HG02571 (cell line): ENCODE measurements around the gene IL16.

Experiments used
- ATAC-seq: cut with Tn5 transposase; IDR thresholded peaks from one replicate; pipeline ENCODE4 v1.9.1; 2021; ENCODE audit warnings: mild to moderate bottlenecking, moderate library complexity; ENCODE audit not compliant: unreplicated experiment

The IL16 gene

GRCh38 chr15:81174125-81174791 is 22.4 kb upstream of the IL16 start:
- no peak for ATAC-seq

GRCh38 chr15:81174792-81175327 is 21.8 kb upstream of the IL16 start:
- no peak for ATAC-seq

- no peak for ATAC-seq
Observed at GRCh38 chr15:81175496-81175895, 21.2 kb upstream of the IL16 start.

GRCh38 chr15:81176291-81176893 is 20.3 kb upstream of the IL16 start:
- no peak for ATAC-seq

GRCh38 chr15:81178365-81178764 is 18.3 kb upstream of the IL16 start:
- ATAC-seq: no peak

GRCh38 chr15:81181220-81181619 is 15.5 kb upstream of the IL16 start:
- ATAC-seq: no peak

GRCh38 chr15:81182031-81182755 is 14.5 kb upstream of the IL16 start:
- no peak for ATAC-seq

GRCh38 chr15:81182756-81183438 is 13.8 kb upstream of the IL16 start:
- no peak for ATAC-seq

GRCh38 chr15:81183439-81183775 is 13.3 kb upstream of the IL16 start:
- no peak for ATAC-seq

GRCh38 chr15:81184188-81184587 is 12.5 kb upstream of the IL16 start:
- no peak for ATAC-seq

GRCh38 chr15:81185631-81186295 is 10.9 kb upstream of the IL16 start:
- no peak for ATAC-seq

GRCh38 chr15:81188354-81188753 is 8.3 kb upstream of the IL16 start:
- ATAC-seq: no peak

GRCh38 chr15:81189583-81190283 is 6.9 kb upstream of the IL16 start:
- no peak for ATAC-seq

GRCh38 chr15:81190922-81191507 is 5.7 kb upstream of the IL16 start:
- no peak for ATAC-seq

- no peak for ATAC-seq
Observed at GRCh38 chr15:81191701-81192100, 5.0 kb upstream of the IL16 start.

- no peak for ATAC-seq
Observed at GRCh38 chr15:81194723-81195122, 2.0 kb upstream of the IL16 start.

- no peak for ATAC-seq
Observed at GRCh38 chr15:81195339-81195864, 1.3 kb upstream of the IL16 start.

- ATAC-seq: no peak
Observed at GRCh38 chr15:81197255-81197630, 564 bp downstream of the IL16 start.

- ATAC-seq: no peak
Observed at GRCh38 chr15:81197688-81198281, 1.1 kb downstream of the IL16 start.
